CD14-positive monocyte (primary cell): ENCODE data around the gene MKLN1. TPM values are rescaled to one million over a fixed set of nuclear protein-coding genes. Genes with fewer than 3 reads are reported as not detected.
A peak's percentile ranks its signal among the peaks of the same experiment; 100 is the strongest.

Source experiments
- DNase-seq, 3 donors: peaks; one replicate each; pipeline ENCODE4 v3.0.0-alpha.2; 2011 to 2022
- H2AFZ ChIP-seq: 2 replicates; pipeline ENCODE4 v1.6.0; 2012; ENCODE audit warnings: mild to moderate bottlenecking, low read depth, low read length, inconsistent platforms; ENCODE audit not compliant: insufficient read depth, poor library complexity, severe bottlenecking
- H3K27ac ChIP-seq, 2 donors: 1 replicate in 1 of 2; 2 replicates in 1 of 2; pipeline ENCODE4 v1.5.1; 2012 to 2013; ENCODE audit warnings: low read length in 2 of 2, control low read depth in 1 of 2, inconsistent platforms in 1 of 2, low read depth in 1 of 2, mild to moderate bottlenecking in 1 of 2
- H3K27me3 ChIP-seq, 2 donors: one replicate each; pipeline versions ENCODE4 v1.6.0 to v1.6.1; 2011 to 2013; ENCODE audit warnings: low read length in 2 of 2; ENCODE audit not compliant: control insufficient read depth in 2 of 2, insufficient read depth in 2 of 2
- H3K36me3 ChIP-seq, 2 donors: replicated peaks in 1 of 2; 1 replicate in 1 of 2; 2 replicates in 1 of 2; pipeline versions ENCODE4 v1.5.1 to v1.6.1; 2012 to 2013; ENCODE audit warnings: low read length in 2 of 2, control low read depth in 1 of 2, inconsistent platforms in 1 of 2, mild to moderate bottlenecking in 1 of 2; ENCODE audit not compliant: insufficient read depth in 2 of 2, control insufficient read depth in 1 of 2
- H3K4me1 ChIP-seq, 2 donors: 1 replicate in 1 of 2; 2 replicates in 1 of 2; pipeline versions ENCODE4 v1.5.1 to v1.6.1; 2012 to 2013; ENCODE audit warnings: low read length in 2 of 2, control low read depth in 1 of 2, inconsistent platforms in 1 of 2, mild to moderate bottlenecking in 1 of 2, moderate library complexity in 1 of 2; ENCODE audit not compliant: insufficient read depth in 2 of 2, control insufficient read depth in 1 of 2
- H3K4me2 ChIP-seq: replicated peaks from 2 replicates; pipeline ENCODE3; 2012; ENCODE audit warnings: low read length, moderate library complexity, mild to moderate bottlenecking; ENCODE audit not compliant: poor library complexity, severe bottlenecking; ENCODE audit errors: extremely low read depth
- H3K4me3 ChIP-seq, 3 experiments: fragments of 200-600 bp in 1 of 3; sonication (generic) in 1 of 3; replicated peaks in 1 of 3; 1 replicate in 2 of 3; 2 replicates in 1 of 3; pipeline ENCODE4 v1.5.1; 2011 to 2013; ENCODE audit warnings: low read length in 3 of 3, mild to moderate bottlenecking in 3 of 3, control low read depth in 2 of 3, low read depth in 2 of 3, inconsistent platforms in 1 of 3, moderate library complexity in 1 of 3
- H3K79me2 ChIP-seq: 2 replicates; pipeline ENCODE4 v1.6.0; 2012; ENCODE audit warnings: mild to moderate bottlenecking, control low read depth, inconsistent platforms, low read length, moderate library complexity; ENCODE audit not compliant: insufficient read depth
- H3K9ac ChIP-seq: 2 replicates; pipeline ENCODE4 v1.6.0; 2017; ENCODE audit warnings: low read length, mild to moderate bottlenecking; ENCODE audit not compliant: insufficient read depth, poor library complexity, severe bottlenecking
- H3K9me3 ChIP-seq, 2 donors: replicated peaks in 1 of 2; 1 replicate in 1 of 2; 2 replicates in 1 of 2; pipeline versions ENCODE4 v1.5.1 to v1.6.1; 2012 to 2013; ENCODE audit warnings: low read length in 2 of 2, control low read depth in 1 of 2; ENCODE audit not compliant: control insufficient read depth in 1 of 2, insufficient read depth in 1 of 2
- H4K20me1 ChIP-seq: 2 replicates; pipeline ENCODE4 v1.6.0; 2012; ENCODE audit warnings: mild to moderate bottlenecking, low read length, control low read depth, moderate library complexity; ENCODE audit not compliant: insufficient read depth
- H3K27ac Mint-ChIP-seq, 7 donors: one replicate each; pipeline ENCODE4 v1.8.0; 2020; ENCODE audit warnings: mild to moderate bottlenecking in 7 of 7, mixed read lengths in 7 of 7, moderate library complexity in 6 of 7, inconsistent platforms in 2 of 7
- H3K27me3 Mint-ChIP-seq, 3 donors: one replicate each; pipeline ENCODE4 v1.8.0; 2021 to 2022; ENCODE audit warnings: low read depth in 3 of 3, mild to moderate bottlenecking in 3 of 3, mixed read lengths in 3 of 3, moderate library complexity in 3 of 3, inconsistent platforms in 1 of 3
- H3K36me3 Mint-ChIP-seq, 2 donors: one replicate each; pipeline ENCODE4 v1.8.0; 2020; ENCODE audit warnings: mixed read lengths in 2 of 2, inconsistent platforms in 1 of 2, mild to moderate bottlenecking in 1 of 2
- H3K4me1 Mint-ChIP-seq: one replicate; pipeline ENCODE4 v1.8.0; 2020; ENCODE audit warnings: mild to moderate bottlenecking, mixed read lengths
- H3K4me3 Mint-ChIP-seq, 2 donors: one replicate each; pipeline ENCODE4 v1.8.0; 2020; ENCODE audit warnings: mild to moderate bottlenecking in 2 of 2, mixed read lengths in 2 of 2, moderate library complexity in 1 of 2
- H3K9me3 Mint-ChIP-seq, 7 donors: one replicate each; pipeline ENCODE4 v1.8.0; 2020 to 2022; ENCODE audit warnings: mixed read lengths in 7 of 7, mild to moderate bottlenecking in 6 of 7, moderate library complexity in 6 of 7, inconsistent platforms in 2 of 7
- WGBS: methylation state at CpG from one replicate; pipeline ENCODE4 v1.1.5; 2013; ENCODE audit warnings: missing lambda C conversion rate; ENCODE audit not compliant: insufficient coverage; 5-methylcytosine and 5-hydroxymethylcytosine counted together
- intact Hi-C, 2 donors: fragments of 100-400 bp; cut with micrococcal nuclease; formaldehyde crosslinking; loops; one replicate each; pipeline versions ENCODE4 v1.15.0 to v1.15.1; 2023
- polyA plus RNA-seq, 3 donors: library from polyadenylated mRNA; depleted of rRNA in 1 of 3; unstranded in 2 of 3; stranded (reverse) in 1 of 3; fragments of 300-500 nt in 2 of 3; fragments of >200 nt in 1 of 3; fragmentation: Illumina TruSeq in 2 of 3; gene quantifications; 1 replicate in 2 of 3; 2 replicates in 1 of 3; pipeline ENCODE4 v1.2.3, GENCODE V29; 2012 to 2021
- TF ChIP-seq, protein P1 (sequence below): fragments of 200-600 bp; IDR thresholded peaks from one replicate; pipeline ENCODE4 v1.8.0; 2022; ENCODE audit warnings: antibody characterized with exemption, mild to moderate bottlenecking

Gene MKLN1
- polyA plus RNA-seq, 3 donors: 12.2 to 18.5 (median 17.2) TPM

DNA sequence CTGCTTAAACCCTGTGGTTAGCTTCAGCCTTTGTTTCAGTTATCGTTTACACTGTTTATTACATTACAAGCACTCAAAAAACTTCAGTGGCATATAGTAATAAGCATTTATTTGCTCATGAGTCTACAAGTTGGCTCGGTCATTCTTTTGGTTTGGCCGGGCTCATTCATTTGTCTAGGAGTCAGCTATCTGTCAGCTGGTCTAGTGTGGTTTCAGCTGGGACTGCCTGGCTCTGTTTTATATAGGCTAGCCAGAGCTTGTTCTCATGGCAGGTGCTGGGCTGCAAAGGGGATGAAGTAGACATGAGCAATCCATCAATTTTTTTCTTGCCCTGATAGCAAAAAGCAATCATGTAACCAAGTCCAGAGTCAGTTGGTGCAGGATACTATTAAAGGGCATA, 103.6 kb downstream of the MKLN1 start:
- Histone ChIP-seq H3K9ac (no peak overlapping the region), H2AFZ (no peak overlapping the region), H4K20me1 (peaks cover 6% of the 10 kb centered on the region), H3K4me3 (no peak overlapping the region), H3K36me3 (peaks cover 30 to 72% of the 10 kb centered on the region in 2 donors), H3K27ac (no peak overlapping the region), H3K79me2 (no peaks in the 10 kb centered on the region), H3K4me1 (no peaks in the 10 kb centered on the region), H3K27me3 (no peaks in the 10 kb centered on the region), H3K4me2 (no peak overlapping the region), H3K9me3 (no peaks in the 10 kb centered on the region)
- DNase-seq: no peak
- 94% methylated on average over 2 of the region's 3 CpGs for WGBS
- Mint-ChIP-seq H3K27ac (peak overlapping the region in 1 of 7 donors; percentile 18), H3K4me3 (no peak overlapping the region), H3K36me3 (peaks cover 52 to 71% of the 10 kb centered on the region in 2 donors), H3K4me1 (peaks cover 2% of the 10 kb centered on the region), H3K9me3 (peaks cover 0 to 2% (median 0%) of the 10 kb centered on the region in 7 donors), H3K27me3 (peaks cover 0 to 3% (median 0%) of the 10 kb centered on the region in 3 donors)
- intact Hi-C loops: loop anchor here in 1 of 2 donors (10.0 kb wide), 1 partner anchor 546 kb away; no protein-coding TSS in a partner anchor
- TF ChIP-seq, protein P1, sequence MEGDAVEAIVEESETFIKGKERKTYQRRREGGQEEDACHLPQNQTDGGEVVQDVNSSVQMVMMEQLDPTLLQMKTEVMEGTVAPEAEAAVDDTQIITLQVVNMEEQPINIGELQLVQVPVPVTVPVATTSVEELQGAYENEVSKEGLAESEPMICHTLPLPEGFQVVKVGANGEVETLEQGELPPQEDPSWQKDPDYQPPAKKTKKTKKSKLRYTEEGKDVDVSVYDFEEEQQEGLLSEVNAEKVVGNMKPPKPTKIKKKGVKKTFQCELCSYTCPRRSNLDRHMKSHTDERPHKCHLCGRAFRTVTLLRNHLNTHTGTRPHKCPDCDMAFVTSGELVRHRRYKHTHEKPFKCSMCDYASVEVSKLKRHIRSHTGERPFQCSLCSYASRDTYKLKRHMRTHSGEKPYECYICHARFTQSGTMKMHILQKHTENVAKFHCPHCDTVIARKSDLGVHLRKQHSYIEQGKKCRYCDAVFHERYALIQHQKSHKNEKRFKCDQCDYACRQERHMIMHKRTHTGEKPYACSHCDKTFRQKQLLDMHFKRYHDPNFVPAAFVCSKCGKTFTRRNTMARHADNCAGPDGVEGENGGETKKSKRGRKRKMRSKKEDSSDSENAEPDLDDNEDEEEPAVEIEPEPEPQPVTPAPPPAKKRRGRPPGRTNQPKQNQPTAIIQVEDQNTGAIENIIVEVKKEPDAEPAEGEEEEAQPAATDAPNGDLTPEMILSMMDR: no peak

DNA sequence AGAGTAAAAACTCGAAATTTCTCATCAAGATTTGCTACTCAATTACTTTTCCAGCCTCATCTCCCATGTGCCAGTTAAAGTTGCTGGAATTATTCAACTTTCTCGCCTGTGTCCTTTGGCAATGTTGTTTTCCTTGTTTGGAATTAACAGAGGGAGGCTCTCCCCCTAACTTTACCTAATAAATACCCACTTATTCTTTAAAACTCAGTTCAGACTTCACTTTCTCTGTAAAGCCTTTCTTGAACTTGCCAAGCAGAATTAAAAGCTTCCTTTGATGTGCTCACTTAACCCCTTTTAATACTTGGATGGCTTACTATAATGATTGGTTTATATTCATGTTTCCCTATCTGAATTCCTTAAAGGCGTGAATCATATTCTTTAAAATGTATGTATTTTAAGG, 104.1 kb downstream of the MKLN1 start:
- H3K9me3 Mint-ChIP-seq: peaks cover 0 to 2% (median 0%) of the 10 kb centered on the region in 7 donors
- H3K27me3 Mint-ChIP-seq: peaks cover 0 to under 1% (median 0%) of the 10 kb centered on the region in 3 donors
- H3K4me3 Mint-ChIP-seq: no peak overlapping the region
- H3K9me3 ChIP-seq: no peaks in the 10 kb centered on the region
- TF ChIP-seq, protein P1: no peak
- H3K27ac Mint-ChIP-seq: no peak overlapping the region
- no peaks in the 10 kb centered on the region for H3K4me1 ChIP-seq
- H3K79me2 ChIP-seq: no peaks in the 10 kb centered on the region
- no peak overlapping the region for H3K4me2 ChIP-seq
- H3K4me3 ChIP-seq: no peak overlapping the region
- no peak overlapping the region for H3K27ac ChIP-seq
- DNase-seq: no peak
- no CpG with 5 or more reads among the region's 3 CpGs for WGBS
- H3K9ac ChIP-seq: no peak overlapping the region
- H3K36me3 ChIP-seq: peaks cover 30 to 73% of the 10 kb centered on the region in 2 donors
- H3K36me3 Mint-ChIP-seq: peaks cover 52 to 70% of the 10 kb centered on the region in 2 donors
- intact Hi-C loops: loop anchor here in 1 of 2 donors (10.0 kb wide), 1 partner anchor 547 kb away; no protein-coding TSS in a partner anchor
- peaks cover 6% of the 10 kb centered on the region for H4K20me1 ChIP-seq
- H3K4me1 Mint-ChIP-seq: peaks cover 2% of the 10 kb centered on the region
- no peak overlapping the region for H2AFZ ChIP-seq
- no peaks in the 10 kb centered on the region for H3K27me3 ChIP-seq
